GM15510 (cell line): Measurements from ENCODE around the gene USP8.

Source experiments
- POLR2A ChIP-seq: IDR thresholded peaks from 3 replicates; pipeline ENCODE4 v1.6.1; 2011; ENCODE audit warnings: borderline replicate concordance; ENCODE audit not compliant: insufficient read length; ENCODE audit errors: extremely low read depth

USP8 gene

DNA sequence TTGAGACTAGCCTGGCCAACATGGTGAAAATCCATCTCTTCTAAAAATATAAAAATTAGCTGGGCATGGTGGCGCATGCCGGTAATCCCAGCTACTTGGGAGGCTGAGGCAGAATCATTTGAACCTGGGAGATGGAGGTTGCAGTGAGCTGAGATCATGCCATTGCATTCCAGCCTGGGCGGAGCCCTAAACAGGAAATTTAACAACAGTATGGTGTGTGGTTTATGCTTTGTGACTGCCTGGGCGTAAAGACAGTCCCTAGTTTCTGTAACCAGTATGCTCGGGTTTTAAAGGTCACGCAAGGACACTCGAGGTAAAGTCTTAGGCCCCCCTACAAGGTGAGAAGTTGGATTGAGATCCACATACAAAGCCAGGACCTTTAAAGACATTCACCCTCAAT lies 78.9 kb downstream of the USP8 start:
- TF ChIP-seq POLR2A: no peak

DNA sequence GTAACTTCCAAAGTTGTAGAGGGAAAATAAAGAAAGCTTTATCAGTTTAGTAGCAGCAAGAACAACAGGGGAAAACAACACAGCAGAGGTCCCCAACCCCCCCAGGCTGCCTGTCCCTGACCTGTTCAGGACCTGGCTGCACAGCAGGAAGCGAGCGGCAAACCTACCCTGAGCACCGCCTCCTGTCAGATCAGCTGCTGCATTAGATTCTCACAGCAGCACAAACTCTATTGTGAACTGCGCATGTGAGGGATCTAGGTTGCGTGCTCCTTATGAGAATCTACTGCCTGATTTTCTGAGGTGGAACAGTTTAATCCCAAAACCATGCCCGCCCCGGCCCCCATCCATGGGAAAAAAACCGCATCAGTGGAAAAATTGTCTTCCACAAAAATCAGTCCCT lies 81.9 kb downstream of the USP8 start:
- TF ChIP-seq POLR2A: no peak

DNA sequence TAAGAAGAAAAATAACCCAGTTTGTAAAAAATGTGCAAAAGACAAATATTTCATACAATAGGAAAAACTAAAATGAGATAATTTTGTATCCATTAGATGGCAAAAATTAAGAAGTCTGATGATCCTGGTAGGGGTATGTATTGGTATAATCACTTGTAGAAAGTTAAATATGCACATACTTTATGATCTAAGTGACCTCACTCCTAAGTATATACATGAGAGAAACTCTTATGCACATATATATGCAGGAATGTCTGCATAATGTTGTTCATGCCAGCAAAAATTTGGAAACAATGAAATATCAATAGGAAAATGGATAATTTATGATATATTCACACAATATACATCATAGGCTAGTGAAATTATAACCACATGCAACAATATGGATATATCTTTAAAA lies 88.8 kb downstream of the USP8 start:
- TF ChIP-seq POLR2A: no peak

DNA sequence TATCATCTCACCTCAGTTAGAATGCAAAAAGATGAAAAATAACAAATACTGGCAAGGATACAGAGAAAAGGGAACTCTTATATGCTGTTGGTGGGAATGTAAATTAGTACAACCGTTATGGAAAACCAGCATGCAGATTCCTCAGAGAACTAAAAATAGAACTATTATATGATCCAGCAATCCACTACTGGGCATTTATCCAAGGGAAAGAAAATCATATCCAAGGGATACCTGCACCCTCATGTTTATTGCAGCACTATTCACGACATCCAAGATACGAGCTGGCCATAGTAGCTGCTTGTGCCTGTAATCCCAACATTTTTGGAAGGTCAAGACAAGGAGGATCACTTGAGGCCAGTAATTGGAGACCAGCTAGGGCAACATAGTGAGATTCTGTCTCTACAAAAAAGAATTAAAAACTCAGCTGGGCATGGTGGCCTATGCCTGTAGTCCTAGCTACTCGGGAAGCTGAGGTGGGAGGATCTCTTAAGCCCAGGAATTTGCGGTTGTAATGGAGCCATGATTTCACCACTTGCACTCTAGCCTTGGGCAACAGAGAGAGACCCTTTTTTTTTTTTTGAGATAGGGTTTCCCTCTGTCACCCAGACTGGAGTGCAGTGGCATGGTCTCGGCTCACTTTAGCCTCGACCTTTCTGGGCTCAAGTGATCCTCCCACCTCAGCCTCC lies 95.7 kb downstream of the USP8 start:
- TF ChIP-seq POLR2A: no peak

DNA sequence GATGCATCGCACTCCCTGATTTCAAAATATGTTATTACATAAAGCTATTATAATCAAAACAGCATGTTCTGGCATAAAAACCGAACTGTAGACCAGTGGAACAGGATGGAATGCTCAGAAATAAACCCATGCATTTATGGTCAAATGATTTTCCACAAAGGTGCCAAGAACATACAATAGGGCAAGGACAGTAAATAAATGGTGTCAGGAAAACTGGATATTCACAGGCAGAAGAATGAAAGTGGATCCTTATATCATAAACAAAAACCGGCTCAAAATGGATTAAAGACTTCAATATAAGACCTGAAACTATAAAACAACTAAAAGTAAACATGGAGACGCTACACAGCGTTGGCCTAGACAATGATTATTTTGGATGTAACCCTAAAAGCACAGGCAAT lies 99.6 kb downstream of the USP8 start:
- no peak for TF ChIP-seq POLR2A

DNA sequence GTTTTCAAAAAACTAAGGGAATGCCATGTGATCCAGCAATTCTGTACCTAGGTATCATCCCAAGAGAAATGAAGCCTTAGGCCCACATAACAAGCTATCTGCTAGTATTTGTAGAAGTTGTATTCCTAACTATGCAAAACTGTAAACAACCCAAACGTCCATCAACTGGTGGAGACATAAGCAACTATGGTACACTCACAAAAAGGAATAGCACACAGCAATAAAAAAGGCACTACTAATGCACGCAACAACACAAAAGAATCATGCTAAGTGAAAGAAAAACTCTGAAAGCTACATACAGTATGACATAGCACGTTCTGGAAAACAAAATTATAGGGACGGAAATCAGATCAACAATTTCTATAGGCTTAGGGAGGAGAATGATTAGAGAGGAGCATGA lies 107.0 kb downstream of the USP8 start:
- no peak for TF ChIP-seq POLR2A

DNA sequence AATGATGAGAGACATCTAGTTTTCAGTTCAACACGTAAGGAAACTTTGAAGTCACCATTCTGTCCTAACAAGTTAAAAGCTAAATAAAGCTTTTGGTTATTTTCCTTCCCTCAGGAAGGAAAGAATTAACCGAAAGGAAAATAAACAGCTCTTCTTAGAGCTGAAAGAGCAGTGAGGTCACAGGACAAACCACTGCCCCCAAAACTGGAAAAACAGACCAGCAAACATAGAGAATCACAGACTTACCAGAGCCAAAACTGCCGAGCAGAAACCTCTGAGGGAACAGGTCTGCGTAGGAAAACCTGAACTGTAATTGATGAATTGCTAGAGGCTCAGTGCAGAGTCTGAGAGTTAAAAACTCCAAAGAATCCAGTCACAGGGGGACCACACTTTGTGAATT lies 107.6 kb downstream of the USP8 start:
- no peak for TF ChIP-seq POLR2A

DNA sequence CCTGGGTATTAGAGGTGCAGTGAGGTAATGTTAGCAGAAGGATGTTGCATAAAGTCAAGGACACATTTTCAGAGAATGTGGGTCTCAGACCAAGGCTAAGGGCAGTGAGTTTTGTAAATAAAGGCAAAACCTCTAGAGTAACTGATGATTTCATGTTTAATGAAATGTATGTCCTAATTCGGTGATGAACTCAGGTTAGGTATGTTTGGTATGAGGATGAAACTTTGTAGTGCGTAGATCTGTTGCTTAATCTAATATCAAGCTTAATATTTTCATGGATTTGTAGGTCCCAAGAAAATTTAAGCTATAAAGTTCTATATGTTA lies 118.6 kb downstream of the USP8 start:
- TF ChIP-seq POLR2A: no peak

DNA sequence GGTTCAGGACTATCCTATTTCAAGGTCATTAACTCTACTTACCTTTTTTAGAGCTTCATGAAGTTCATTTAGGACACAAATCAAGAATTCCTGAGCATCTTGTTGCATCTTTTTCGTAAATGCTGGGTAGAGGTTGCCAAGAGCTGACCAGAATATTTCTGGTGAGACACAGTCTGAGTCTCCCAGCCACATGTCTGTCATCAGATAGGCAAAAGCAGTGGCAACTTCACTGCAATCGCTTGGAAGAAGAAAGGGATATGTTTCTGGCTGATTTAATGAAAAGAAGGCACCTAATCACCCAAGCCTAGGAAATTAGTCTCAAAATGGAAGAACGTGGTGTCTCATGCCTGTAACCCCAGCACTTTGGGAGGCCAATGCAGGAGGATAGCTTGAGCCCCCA lies 119.4 kb downstream of the USP8 start:
- no peak for TF ChIP-seq POLR2A

DNA sequence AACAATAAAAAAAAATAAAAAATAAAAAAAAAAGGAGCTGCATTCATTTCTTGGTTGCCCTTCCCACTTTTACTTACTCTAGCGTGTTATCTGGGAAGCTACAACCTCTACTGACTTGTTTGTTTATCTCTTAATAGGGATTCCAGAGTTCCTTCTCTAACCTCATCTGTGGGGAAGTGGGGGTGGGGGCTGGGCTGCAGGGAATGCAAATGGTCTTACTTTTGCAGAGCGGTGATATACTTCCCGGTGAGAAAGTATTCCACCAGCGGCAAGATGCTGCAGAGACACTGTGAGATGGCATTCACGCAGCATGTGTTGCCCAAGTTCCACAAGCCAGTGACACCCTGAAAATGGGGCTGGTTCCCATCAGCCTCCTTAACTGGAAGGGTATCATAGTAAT lies 120.2 kb downstream of the USP8 start:
- TF ChIP-seq POLR2A: no peak

DNA sequence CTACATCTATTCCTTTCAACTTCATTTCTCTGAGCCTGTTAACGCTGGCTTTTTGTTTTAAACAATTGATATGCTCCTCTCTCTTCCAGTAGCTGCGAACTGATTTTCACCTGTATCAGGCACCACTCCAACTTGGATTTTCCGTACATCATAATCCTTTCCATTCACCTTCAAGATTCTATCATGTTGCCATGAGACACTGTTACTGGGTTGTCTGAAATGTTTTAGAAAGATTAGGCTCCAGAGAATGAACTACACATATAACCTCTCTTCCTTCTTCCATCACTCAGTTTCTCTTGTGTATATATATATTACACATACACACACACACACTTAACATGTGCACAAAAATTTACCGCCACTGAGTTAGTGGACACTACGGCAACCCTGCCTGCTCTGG lies 122.4 kb downstream of the USP8 start, which contains the start of gene USP50:
TSS of gene USP50 (minus strand) at position 101 of the 400 bp plus-strand sequence. CDS start 141 bp downstream, outside the sequence.
- TF ChIP-seq POLR2A: no peak

DNA sequence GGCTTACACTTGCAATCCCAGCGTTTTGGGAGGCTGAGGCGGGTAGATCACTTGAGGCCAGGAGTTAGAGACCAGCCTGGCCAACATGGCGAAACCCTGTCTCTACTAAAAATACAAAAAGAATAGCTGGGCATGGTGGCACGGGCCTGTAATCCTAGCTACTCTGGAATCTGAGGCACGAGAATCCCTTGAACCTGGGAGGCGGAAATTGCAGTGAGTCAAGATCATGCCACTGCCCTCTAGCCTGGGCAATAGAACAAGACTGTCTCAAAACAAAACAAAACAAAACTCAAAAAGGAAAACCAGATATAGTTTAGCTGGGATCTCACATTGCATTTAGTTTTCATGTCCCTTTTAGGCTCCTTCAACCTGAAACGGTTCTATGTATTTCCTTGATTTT lies 125.1 kb downstream of the USP8 start:
- TF ChIP-seq POLR2A: no peak

DNA sequence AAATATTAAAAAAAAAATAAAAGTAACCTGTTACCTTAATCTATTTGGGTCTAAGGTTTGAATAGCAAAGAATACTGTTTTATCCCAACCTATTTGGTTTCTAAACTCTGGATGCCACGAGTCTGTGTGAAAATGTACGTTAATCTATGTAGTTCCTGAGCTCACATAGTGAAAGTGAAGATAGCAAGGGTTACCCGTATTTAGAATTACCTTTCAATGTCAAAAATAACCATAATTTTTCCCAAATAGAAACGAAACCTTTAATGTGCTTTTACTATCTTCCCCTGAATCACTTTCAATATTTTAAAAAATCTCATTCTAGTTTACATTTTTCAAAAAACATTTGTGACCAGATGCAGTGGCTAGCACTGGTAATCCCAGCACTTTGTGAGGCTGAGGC lies 128.0 kb downstream of the USP8 start:
- TF ChIP-seq POLR2A: no peak

DNA sequence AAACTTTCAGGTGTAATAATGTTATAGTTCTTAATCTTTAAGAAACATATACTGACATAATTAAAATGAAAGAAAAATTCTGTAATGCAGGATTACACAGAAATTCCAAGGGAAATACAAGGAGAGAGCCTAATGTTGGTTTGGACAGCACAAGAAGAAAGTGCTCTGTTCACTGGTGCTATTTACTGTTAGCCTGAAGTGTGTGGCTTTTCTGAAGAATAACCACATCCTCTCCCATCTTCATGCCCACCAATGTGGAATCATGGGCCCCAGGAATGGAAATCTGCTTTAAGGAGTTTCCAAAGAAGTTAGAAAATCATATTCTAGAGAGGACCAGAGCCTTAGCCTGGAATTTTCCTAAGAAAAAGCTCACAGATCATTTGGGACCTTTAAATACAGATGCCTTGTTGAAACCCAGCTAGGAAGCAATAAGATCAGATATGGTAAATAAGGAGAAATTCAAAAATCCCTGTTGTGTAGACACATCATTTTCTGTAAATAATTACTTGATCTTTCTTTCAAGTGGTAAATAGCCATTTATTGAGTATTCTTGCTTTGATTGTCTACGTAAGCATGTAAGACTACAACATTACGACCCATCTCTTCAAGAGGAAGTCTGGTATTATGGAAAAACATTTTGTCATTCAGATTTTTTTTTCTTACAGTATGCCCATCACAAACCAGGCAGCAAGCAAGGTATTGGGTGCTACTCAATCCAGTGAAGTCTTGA lies 132.6 kb downstream of the USP8 start:
- TF ChIP-seq POLR2A: no peak

DNA sequence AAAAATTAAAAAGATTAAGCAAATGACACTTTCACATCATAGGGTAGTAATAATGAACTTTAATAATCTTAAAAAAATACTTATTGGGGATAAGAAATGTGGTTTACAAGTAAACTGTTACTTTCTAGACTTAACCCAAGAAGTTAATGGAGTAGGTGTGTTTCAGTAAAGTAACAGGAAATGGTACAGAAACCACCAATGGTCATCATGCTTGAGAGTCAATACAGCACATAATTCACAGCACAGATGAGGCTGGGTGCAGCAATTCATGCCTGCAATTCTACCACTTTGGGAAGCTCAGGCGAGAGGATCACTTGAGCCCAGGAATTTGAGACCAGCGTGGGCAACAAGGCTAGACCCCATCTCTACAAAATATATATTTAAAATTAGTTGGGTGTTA lies 133.8 kb downstream of the USP8 start:
- TF ChIP-seq POLR2A: no peak
